H1 (cell line): ENCODE results near the gene PLXNB2. TPM values are rescaled to one million over a fixed set of nuclear protein-coding genes. Genes with fewer than 3 reads are reported as not detected.

Experiments
- NRF1 ChIP-seq: IDR thresholded peaks from 2 replicates; pipeline ENCODE4 v1.6.1; 2011; ENCODE audit warnings: mild to moderate bottlenecking, low read depth, low read length, improper control_type of control experiment
- RNF2 ChIP-seq: fragments of 200-900, 300-1000 bp; sonication (generic); IDR thresholded peaks from 2 replicates; pipeline ENCODE4 v1.7.1; 2016; ENCODE audit warnings: borderline replicate concordance, low read depth, mild to moderate bottlenecking, antibody characterized with exemption, low read length; ENCODE audit not compliant: poor library complexity, severe bottlenecking; ENCODE audit errors: missing control alignments
- SP1 ChIP-seq: IDR thresholded peaks from 2 replicates; pipeline ENCODE4 v1.6.1; 2011; ENCODE audit warnings: low read depth, low read length
- polyA plus RNA-seq, 7 experiments: library from polyadenylated mRNA; depleted of rRNA in 3 of 7; stranded (reverse) in 5 of 7; unstranded in 2 of 7; fragments of >200 nt in 5 of 7; fragments of 200-250 nt in 2 of 7; gene quantifications; 1 replicate in 5 of 7; 2 replicates in 1 of 7; 4 replicates in 1 of 7; pipeline versions ENCODE4 v1.2.1 to v1.2.3, GENCODE V29; 2011 to 2013; ENCODE audit warnings: missing spikeins in 2 of 7, mixed read lengths in 2 of 7
- total RNA-seq: library from RNA; stranded (reverse); fragmentation: NEBNext Ultra II Directional; extraction: Animal tissue kit (Norgen Biotek cat#: 25700); gene quantifications from 2 replicates; pipeline ENCODE4 v1.2.1, GENCODE V29; 2021

PLXNB2 gene
- total and polyA plus RNA-seq, 2 of the 8 experiments (the other 6 are each of a cell fraction or from before 2014, with no cell fraction given): 58.3 to 92.8 TPM

DNA sequence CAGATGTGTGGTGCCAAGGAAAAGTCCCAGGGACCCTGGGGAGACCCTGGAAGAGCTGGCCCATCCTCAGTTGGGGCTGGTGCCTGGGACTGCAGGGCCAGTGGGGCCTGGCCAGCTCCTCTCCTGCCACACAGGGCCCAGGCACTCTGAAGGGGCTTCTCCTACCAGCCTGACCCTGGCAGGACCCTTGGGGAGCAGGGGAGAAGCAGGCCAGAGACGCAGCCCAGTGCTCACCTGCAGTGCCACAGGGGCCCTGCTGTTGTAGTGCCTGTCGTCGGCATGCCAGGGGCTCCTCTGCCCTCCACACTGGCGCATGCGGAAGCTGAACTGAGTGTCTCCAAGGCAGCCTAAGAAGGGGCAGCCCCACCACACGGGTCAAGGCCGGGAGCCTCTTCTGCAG lies 10.2 kb upstream of the PLXNB2 start (continued):
- TF ChIP-seq NRF1 (no peak), RNF2 (no peak), SP1 (no peak)
